Activated CD8-positive, alpha-beta memory T cell treated with anti-CD3 and anti-CD28 coated beads for 48 hours (primary cell): ENCODE results near the gene BCOR.

Experiments used
- DNase-seq, 3 experiments: peaks; one replicate each; pipeline ENCODE4 v3.0.0-alpha.2; 2020; ENCODE audit warnings: low read depth in 2 of 3, low spot score in 2 of 3

BCOR gene

DNA sequence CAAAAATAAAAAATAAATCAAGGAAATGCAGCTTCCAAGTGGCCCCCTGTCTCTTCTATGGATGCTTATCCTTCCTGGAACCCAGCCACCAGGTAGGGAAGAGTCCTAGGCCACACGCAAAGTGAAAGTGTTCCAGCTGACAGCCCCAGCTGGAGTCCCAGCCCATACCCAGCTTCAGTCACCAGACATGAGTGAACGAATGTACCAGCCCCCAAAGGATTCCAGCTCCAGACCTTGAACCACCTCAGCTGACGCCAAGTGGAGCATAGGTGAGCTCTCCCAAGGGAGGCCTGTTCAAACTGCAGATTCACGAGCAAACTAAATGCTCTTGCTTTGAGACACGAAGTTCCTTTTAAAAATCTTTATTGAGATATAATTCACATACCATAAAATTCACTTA, 62.0 kb downstream of the BCOR start:
- no peak for DNase-seq

DNA sequence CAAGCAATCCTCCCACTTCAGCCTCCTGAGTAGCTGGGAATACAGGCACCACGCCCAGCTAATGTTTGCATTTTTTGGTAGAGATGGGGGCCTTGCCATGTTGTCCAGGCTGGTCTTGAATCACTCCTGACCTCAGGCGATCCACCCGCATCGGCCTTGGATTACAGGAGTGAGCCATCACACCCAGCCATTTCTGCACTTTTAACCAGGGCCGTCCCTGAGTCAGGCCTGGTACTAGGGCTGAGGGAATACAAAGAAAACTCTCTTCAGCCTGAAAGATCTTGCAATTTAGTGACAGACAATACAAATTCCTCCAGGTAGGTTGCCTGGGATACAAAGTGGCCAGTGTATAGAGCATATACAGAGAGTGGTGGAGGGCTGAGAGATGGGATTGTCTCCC, 65.8 kb downstream of the BCOR start:
- DNase-seq = no peak

DNA sequence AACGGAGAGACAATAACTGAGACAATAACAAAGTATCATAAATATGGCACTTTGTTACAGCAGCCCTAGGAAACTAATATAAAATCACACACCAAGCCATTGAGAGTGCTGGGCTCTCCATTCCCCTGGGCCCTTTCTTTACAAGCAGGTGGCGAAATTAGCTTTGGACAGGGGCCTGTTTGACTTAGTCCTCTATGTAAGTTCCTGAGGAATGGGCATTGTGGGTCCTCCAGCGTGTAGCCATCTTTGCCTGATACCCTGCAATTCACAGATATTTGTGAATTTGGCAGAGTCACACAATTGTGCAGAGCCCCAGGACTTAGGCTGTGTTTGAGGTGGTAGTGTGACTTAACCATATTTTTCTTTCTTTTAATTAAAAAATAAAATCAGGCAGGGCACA, 67.6 kb downstream of the BCOR start:
- no peak for DNase-seq

GRCh38 chrX:40022421-40022820, 75.3 kb downstream of the BCOR start:
- no peak for DNase-seq

DNA sequence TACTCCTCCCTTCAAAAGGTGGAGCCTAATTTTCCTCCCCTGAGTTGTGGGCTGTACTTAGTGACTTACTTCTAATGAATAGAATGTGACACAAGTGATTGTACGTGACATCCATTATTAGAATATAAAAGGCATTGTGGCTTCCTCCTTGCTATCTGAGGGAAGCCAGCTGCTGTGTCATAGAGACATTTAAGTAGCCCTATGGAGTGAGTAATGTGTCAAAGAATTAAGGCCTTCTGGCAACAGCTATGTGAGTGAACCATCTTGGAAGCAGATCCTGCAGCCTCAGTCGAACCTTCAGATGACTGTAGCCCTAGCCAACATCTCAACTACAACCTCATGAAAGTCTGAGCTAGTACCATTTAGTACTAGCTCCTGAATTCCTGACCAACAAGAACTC, 76.1 kb downstream of the BCOR start:
- no peak for DNase-seq

DNA sequence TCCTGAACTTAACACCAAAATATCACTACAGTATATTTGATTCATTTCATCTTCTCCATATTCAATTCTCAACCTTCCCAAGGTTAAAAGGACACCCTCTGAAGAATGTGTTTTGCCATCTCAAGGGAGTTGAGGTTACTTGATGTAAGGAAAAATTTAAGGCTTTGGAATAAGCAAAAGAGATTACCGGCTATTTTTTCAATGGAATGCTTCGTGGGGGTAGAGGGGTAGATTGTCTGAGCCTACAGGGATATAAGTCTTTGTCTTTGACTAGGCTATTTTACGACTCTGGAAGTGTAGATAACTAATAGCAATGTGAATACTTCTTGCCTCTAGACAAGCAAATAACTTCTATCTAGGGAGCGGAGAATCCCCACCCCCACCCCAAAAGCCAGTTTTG, 78.2 kb downstream of the BCOR start:
- DNase-seq = no peak

- DNase-seq = no peak
Measured at GRCh38 chrX:40018041-40018440, 79.7 kb downstream of the BCOR start.

DNA sequence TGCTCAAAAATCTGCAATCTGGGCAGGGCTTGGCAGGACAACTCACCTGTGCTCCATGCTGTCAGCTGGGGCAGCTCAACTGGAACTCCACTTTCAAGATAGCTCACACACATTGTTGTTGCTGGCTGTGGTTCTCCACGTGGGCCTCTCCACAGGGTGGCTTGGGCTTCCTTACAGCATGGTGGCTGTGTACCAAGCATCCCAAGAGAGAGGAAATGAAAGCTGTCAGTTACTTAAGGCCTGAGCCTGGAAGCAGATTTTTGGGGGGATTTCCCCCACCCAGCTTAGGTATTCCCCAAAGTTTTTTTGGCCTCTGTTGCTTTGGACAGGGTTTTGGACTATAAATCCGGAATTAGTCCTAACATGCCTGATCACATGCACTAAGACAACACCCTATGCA, 81.0 kb downstream of the BCOR start:
- DNase-seq = no peak

DNA sequence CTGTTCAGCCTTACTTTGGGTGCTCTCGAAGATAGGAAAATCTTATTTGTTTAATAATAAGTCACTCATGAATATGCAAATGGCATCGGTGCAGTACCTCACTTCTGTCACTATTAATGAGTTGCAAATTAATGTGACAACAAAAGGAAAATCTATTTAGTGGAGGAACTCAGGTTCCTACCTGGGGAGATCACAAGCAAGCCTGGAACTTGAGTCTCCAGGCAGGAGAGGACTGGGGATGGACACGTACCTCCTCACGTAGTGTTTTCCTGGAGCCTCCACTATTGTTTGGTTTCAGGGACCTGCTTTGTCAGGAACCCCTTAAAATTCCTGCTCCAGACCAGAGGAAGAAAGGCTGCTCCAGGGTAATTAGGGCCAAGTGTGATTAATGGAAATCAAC, 82.1 kb downstream of the BCOR start:
- no peak for DNase-seq

DNA sequence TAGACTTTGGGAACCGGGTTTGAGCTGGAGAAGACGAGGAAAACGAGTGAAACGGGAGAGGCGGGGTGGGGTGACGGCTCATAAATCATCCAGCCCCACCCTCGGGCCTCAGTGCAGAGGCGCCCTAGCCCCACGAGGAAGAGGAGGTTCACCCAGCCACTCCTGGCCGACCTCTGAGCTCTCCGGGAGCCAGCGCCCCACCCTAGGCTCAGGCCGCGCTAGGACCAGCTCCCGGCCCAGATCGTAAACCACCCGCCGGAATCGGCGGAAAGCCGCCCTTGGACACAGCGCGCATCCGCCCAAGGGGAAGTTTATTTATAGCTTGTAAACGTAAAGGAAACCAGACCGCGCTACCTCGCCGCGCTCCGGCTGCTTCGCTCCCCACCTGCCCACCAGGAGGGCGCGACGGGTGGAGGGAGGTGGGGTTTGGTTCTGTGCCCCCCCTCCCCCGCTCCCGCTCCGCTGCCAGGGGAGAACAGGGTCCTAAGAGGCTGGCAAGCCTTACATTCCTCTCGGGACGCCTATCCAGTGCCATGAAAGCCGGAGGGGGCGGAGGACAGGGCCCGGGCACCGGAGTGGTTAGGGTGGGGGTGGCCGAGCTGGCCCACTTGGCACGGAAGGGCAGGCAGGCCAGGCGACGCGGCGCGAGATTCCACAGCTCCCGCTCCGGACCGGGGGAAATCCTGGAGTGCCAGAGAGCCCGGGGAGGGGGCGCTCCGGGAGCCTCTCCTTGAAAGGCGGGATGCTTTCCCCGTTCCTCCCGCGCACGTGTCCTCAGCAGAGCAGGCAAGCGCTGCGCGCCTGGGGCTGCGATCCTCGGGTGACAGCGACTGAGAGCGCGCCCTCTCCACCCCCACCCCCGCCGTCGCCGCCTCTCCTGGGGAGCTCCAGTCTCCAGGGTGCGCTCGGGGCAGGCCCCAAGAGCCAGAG, 84.2 kb downstream of the BCOR start:
- peak in 1 of 3 experiments; percentile 25 for DNase-seq

DNA sequence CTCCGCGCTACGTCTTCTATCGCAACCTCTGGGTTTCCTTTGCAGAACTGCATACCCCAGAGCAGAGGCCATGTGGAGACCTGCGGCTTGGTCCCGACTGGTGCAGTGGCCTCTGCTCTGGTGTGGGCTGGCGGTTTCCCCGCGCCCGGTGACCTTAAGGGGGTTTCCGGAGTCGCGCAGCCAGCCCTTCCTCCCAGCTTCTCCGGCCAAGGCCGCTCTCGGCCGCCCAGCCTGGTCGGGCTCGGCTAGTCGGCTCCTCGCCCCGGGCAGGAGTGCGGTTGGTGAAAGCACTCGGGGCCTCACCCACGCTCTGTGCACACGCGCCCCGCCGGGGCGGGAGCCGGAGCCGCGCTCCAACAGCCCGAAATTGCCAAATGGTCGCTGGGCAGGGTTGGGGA, 84.9 kb downstream of the BCOR start:
- no peak for DNase-seq

DNA sequence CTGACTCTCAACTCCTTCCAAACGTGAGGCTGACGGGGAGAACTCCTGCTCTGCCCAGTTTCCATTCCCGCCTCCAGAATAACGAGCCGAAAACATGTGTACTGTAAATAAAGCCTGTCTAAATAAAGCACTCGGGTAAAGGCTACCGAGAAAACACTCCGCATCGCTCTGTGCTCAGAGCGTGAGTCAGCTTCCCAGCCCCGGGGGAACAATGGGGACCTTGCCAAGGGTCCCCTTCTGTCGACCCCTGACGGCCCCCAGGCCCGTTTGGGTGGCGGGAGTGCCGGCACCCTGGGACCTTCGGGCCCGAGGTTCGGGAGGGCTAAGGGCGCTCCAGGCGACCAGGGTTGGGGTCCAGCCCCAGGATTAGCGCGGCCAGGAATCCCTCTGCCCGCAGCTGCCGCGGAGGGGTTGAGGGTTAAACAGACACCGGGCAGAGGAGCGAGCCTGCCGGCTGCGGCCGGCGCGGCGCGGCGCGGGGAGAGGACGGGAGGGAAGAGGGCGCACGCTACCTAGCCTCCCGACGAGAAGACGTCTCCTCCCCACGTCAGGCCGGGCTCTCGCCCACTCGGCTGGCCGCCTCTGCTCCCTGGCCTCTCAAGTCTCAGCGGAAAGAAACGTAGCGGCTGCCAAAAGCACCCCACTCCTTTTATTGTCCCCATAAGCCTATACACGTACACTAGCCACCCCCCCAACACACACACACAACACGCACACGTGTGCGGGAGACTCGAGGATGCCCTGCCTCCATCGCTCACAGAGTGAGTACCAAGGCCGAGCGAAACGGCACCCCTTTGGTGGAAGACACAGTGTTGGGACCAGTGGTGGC, 85.5 kb downstream of the BCOR start:
- peak in 1 of 3 experiments; percentile 9 for DNase-seq

GRCh38 chrX:40011322-40012038, 86.3 kb downstream of the BCOR start:
- DNase-seq = no peak

- DNase-seq = peak in 1 of 3 experiments; percentile 1
Measured at GRCh38 chrX:40010550-40011321, 87.0 kb downstream of the BCOR start.

GRCh38 chrX:40009890-40010289, 87.9 kb downstream of the BCOR start:
- DNase-seq = peak in 1 of 3 experiments; percentile 5

DNA sequence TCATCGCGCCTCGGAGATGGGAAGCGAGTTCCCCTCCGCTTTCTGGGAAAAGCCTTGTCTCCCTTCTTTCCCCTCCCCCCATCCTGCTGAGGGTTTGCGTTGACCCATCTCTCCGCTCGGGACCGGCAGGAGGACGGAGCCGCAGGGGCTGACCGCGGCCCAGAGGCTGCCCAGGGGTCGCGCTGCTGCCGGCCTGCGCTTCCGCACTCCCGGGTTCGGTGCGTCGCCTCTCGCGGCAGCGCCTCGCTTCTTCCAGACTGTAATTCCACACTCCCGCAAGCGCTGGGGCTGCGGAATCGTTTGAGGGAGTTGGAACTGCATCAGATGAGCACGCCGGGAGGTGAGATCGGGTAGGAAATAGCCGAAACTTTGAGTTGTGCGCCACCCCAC, 88.3 kb downstream of the BCOR start:
- DNase-seq = no peak

- DNase-seq = peak in 1 of 3 experiments; percentile 13
Measured at GRCh38 chrX:40008791-40009461, 88.8 kb downstream of the BCOR start.

- peak in 1 of 3 experiments; percentile 2 for DNase-seq
Measured at GRCh38 chrX:40007756-40008705, 89.7 kb downstream of the BCOR start.

DNA sequence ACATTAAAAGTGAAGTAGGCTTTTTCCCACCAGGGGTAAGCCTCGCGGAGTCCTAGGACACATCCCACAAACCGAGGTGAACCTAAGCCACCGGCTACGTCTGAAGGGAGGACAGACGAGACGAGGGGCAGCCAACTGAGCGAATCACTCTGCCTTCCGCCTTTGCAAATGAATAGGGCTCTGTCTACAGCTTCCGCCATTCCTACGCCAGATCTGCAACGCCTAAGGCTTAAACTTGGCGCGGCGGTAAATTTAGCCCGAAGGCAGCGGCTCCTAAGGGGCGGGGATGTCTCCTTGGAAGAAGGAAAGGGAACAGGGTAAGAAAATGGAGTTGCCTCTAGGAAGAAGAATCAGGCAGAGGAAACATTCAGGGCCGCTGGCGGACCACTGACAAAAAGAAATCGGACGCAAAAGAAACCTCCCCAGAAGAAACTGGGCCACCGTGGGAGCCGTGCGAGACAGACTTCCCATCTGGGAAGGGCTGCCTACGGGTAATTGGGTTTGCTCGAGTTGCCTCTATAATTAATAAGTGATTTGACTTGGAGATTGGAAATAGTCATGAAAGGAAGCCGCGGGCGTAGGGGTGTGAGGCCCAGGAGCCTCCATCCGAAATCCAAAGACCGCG, 90.5 kb downstream of the BCOR start:
- no peak for DNase-seq
